Measurements from ENCODE around the gene CBX1.
A peak's percentile ranks its signal among the peaks of the same experiment; 100 is the strongest.
"Not testable (repeated sequence)": the region's sequence is repeated elsewhere in the genome, so short reads cannot be mapped to it uniquely, and the experiment has no call there.

Gene CBX1

DNA sequence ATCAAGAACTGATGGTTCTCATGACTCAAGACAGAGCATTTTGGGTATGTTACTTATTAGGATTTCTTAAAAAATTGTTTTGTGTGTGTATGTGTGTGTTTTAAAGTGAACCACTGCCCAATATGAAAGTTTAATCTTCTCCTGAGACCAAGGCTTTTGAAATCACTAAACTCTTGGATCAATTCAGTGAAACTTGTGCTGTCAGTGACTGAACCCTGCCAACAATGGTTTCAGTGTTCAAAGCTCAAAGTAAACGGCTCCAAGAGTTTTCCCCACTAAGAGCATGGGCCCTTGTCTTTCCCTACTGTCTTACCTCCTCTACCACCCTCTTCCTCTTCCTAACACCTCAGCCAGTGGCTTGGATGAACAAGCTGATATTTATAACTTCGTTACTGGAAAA lies 31.1 kb downstream of the CBX1 start:
- no peak for DNase-seq

DNA sequence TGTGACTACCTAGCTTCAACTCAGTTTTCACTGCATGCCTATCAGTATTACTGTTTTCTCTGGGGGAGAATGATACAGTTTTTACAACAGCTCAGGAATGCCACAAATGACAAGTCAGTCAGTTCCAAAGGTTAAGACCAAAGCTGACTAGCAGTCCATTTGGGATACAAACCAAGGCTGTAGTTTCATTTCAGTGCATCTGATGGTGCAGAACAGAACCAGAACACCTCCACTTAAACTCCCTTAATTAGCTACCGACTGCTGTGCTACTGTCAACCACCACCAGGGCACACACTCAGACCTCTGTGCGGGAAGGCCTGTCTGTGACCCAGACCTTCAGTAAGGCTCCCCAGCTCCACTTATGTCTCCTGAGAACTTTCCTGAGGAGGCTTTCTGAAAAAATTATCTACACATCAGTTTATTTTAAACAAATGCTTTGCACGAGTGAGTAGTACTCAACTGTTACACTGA lies 32.8 kb downstream of the CBX1 start:
- no peak for DNase-seq

DNA sequence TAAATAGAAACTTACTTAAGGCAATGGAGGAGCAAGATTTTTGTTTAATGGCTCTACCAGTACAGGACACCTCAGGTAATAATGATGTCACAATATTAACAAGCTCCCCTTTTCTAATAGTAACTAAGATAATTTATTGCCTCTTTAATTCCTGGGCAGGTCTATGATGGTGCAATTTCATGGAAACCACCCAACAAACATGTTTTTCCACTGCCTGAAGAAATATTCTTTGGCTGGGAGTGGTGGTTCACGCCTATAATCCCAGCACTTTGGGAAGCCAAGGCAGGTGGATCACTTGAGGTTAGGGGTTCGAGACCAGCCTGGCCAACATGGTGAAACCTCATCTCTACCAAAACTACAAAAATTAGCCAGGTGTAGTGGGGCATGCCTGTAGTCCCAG lies 33.5 kb downstream of the CBX1 start:
- DNase-seq, result not testable (repeated sequence)

DNA sequence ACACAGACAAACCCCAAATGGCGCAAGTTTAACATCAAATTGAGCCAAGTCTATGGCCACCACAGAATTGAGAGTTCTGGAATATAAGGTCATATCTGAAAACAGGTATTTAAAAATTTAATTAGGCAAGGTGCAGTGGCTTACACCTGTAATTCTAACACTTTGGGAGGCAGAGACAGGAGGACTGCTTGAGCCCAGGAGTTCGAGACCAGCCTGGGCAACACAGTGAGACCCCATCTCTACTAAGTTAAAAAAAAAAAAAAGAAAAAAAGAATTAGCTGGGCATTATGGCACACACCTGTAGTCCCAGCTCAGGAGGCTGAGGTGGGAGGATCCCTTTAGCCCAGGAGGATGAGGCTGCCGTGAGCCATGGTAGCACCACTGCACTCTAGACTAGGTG lies 34.0 kb downstream of the CBX1 start:
- DNase-seq, result no peak

DNA sequence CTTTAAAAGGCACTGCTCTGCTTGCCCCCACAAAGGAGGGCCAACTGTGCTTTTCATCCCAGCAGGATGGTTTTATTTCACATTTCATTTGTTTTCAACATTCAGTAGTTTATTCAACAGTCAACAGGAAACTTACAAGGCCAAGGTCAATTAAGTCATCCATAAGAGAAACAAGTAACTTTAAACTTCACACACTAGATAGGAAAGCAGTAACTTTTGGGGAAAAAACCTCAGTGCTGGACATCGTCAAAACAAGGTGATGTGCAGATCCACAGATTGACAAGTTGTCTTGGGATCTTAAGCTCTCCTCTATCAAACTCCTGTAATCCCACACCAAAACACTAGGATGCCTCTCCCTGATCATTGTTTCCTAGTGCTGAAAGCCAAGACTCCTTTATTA lies 34.6 kb downstream of the CBX1 start:
- DNase-seq, result no peak

DNA sequence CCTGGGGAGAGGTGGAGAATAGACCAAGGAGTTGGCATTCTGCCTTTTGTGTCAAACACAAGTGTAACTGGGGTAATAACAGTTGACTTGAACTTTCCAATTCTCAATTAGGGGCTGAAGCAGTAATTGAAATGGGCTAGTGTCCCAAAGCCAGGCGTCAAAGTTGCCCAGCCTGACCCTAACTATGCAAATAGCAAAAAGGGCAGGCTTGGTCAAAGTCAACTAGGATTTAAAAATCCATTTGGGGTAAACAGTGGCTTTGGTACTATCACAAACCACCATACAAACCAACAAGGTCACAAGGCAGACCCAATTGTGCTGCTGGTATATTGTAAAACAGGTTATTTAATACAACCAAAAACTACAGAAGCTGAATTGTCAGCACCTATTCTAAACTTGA lies 35.1 kb downstream of the CBX1 start:
- no peak for DNase-seq

DNA sequence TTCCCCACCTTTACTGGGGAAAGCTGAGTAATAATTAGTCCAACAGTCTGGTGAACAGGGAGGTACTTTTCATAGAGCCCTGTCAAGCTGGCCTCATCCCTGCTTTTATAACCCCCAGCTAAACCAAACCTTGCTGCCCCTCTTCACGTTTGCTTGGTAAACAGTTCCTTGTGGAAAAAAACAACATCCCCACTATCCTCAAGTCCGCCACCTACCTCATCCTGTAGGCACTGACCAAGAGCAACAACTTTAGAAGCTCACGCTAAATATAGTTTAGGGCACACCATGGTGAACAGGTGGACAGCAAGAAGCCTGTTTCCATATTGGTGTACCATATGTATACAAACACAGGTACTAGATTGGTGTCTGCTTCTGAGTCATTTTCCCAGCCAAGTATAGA lies 36.6 kb downstream of the CBX1 start:
- DNase-seq, result no peak

DNA sequence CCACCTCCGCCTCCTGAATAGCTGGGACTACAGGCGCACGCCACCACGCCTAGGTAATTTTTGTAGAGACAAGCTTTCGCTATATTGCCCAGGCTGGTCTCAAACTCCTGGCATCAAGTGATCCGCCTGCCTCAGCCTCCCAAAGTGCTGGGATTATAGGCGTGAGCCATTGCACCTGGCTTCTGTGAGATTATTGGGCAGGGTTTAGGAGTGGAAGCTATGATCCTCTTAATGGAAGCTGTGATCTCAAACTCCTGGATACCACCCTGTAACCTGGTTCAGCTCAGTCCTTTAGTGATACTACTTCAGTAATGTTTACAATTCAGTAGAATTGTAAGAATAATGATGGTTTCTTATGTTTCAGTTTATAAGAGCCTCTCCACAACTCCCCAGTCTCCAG lies 39.0 kb downstream of the CBX1 start:
- no peak for DNase-seq

DNA sequence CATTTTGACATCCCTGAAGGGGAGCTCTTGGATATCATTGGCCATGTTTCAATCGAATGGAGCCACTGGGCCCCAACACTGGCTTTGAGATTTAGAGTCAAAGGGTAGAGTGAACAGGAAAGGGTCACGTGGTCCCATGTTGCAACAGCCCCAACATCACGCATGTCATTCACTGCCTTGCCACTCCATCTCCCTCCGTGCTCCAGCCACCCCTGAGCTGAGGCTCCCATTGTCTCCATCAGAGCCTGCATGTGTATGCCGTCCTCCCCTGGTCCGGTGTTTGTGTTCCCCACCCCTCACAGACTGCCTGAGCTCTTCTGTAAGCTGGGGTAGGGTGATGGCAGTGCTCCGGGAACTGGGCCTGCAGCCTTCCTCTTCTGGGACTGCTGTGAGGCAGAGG lies 41.0 kb downstream of the CBX1 start:
- no peak for DNase-seq

DNA sequence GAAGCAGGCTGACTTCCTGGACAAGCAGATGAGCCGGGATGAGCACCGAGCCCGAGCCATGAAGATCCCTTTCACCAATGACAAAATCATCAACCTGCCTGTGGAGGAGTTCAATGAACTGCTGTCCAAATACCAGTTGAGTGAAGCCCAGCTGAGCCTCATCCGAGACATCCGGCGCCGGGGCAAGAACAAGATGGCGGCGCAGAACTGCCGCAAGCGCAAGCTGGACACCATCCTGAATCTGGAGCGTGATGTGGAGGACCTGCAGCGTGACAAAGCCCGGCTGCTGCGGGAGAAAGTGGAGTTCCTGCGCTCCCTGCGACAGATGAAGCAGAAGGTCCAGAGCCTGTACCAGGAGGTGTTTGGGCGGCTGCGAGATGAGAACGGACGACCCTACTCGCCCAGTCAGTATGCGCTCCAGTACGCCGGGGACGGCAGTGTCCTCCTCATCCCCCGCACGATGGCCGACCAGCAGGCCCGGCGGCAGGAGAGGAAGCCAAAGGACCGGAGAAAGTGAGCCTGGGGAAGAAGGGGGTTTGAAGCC lies 42.1 kb downstream of the CBX1 start:
- DNase-seq, result no peak

DNA sequence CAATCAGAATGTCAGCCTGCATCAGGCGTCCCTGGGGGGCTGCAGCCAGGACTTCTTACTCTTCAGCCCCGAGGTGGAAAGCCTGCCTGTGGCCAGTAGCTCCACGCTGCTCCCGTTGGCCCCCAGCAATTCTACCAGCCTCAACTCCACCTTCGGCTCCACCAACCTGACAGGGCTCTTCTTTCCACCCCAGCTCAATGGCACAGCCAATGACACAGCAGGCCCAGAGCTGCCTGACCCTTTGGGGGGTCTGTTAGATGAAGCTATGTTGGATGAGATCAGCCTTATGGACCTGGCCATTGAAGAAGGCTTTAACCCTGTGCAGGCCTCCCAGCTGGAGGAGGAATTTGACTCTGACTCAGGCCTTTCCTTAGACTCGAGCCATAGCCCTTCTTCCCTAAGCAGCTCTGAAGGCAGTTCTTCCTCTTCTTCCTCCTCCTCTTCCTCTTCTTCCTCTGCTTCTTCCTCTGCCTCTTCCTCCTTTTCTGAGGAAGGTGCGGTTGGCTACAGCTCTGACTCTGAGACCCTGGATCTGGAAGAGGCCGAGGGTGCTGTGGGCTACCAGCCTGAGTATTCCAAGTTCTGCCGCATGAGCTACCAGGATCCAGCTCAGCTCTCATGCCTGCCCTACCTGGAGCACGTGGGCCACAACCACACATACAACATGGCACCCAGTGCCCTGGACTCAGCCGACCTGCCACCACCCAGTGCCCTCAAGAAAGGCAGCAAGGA lies 42.7 kb downstream of the CBX1 start:
- DNase-seq, result no peak

DNA sequence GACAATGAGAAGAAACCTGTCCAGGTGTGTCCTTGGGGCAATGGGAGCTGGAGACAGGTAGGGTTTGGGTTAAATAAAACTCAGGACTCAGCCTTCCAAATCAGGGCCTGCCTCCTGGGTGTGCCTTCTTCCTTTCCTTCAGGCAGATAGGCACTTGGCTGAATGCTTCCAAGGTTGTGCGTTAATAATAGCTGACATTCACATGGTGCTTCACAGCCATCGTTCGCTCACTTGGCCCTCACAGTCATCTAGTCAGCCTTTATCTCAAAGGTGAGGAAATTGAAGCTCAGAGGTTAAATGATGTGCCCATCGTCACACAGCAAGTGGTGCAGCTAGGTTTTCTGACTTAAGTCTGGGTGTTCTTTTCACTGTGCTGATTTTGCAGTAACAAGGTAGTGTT lies 43.7 kb downstream of the CBX1 start:
- no peak for DNase-seq

DNA sequence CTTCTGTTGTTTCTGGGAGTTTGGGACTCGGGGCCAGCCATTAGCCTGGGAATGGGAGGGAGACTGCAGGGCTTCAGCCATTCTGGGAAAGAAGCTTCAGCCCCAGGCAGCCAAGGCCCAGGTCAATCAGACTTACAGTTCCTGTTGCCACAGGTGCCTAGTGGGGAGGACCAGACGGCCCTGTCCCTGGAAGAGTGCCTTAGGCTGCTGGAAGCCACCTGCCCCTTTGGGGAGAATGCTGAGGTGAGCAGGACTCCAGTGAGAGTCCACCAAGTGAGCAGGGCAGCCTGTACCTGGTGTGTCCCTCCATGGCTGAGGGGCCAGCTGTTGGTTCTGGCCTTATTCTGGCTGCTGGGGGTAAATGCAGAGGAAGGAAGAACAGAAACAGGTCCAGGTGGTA lies 44.4 kb downstream of the CBX1 start:
- DNase-seq, result no peak

DNA sequence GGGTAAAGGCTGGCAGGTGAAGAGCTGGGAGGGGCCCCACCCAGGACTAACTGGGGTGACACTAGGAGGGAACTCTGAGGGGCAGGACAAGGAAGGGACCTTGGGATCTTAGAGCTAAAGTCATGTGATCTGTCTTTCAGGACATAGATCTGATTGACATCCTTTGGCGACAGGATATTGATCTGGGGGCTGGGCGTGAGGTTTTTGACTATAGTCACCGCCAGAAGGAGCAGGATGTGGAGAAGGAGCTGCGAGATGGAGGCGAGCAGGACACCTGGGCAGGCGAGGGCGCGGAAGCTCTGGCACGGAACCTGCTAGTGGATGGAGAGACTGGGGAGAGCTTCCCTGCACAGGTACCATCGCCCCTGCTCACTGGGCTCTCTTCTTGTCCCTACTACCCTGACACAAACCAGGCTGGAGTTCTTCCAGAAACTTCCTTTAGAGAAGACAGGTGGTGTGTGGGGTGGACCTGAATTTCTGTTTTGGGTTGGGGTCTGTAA lies 45.0 kb downstream of the CBX1 start:
- DNase-seq, result no peak

DNA sequence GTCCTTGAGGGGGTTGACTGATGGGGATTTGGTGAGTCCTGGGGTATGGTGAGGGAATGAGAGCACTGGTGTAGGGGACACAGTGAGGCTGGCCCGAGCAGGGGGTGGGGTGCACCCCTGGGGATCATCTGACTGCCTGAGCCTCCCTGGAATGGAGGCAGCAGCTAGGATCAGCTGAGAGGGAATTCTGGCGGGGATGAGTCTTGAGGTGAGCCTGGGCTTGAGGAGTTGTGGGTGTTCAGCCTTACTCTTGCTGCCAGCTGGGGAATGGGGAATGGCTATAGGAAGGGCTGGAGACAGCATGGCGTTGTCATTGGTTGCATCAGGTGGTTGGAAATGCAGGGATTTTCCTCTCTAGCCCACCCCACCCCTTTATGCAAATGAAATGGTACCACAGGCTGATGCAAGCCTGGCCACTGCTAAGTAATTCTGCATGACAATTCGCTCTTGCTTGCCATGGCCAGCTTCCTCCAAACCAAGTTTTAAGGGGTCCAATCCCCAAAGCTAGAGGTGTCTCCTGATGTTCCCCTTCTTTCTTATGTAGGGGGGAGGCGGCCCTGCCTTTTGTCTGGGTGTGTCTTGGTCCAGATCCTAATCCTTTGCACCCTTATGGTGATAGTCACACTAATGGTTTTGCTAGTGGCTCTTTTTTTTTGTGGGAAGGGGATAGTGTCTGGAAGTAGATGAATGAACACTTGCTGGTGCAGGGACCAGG lies 45.6 kb downstream of the CBX1 start:
- peak; percentile 70 for DNase-seq

DNA sequence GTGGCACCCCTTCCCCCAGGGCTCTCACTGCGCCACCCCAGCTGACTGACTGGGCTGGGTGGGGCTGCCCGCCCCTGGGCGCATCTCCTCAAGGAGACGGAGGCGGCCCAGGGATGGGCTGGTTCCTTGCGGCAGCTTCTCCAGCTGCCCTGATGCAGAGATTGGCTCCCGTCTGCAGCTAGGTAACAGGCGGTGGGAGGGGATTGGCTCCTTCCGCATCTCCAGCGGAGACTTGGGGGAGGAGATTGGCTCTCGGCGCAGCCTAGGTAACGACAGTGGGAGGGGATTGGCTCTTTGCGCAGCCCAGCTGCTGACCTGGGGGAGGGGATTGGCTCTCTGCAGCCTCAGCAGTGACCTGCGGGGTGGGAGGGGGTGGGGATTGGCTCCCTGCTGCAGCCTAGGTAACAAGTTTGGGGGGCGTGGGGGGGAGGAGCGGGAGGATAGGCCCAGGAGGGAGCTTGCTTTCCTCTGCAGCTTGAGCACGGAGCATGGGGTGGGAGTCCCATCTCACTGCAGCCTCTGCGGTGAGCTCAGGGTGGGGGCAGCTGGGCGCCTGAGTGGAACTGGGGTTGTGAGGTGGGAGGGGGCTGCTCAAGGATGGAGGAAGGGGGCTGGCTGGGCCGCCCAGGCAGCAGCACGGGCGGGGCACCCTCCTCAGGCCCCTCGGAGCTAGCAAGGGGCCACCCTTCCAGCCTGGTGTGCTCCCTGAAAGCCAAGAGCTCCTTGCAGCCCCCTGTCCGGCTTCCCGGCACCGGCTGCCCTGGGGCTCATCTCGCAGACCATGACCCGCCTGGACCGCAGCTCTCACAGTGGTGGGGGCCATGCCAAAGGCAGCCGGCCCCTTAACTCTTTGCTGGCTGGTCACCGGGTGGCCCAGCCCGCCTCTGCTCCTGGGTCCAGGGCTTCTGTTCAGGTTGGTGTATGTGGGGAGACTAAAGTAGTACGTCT lies 46.8 kb downstream of the CBX1 start:
- DNase-seq, result no peak

DNA sequence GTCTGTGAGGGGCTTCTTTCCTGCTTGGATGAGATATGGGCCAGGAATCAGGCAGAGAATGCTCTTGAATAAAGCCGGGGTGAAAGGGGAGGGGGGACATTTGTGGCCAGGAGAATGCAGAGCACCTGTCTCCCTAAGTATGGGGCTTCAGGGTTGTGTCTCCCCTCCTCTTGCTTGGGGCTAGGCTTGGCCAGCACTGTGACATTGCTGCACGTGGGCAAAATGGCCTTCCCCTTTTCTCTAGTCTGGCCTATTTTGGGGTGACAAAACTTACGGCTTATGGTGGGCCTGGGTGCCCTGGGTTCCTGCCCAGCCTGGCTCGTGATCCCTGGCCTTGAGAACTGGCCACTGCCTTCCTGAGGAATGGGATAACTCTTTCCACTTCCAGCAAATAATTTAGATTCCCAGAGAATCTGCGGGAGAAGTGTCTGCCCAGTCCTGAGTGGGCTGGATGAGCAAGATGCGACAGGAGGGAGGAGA lies 47.5 kb downstream of the CBX1 start:
- DNase-seq, result no peak

DNA sequence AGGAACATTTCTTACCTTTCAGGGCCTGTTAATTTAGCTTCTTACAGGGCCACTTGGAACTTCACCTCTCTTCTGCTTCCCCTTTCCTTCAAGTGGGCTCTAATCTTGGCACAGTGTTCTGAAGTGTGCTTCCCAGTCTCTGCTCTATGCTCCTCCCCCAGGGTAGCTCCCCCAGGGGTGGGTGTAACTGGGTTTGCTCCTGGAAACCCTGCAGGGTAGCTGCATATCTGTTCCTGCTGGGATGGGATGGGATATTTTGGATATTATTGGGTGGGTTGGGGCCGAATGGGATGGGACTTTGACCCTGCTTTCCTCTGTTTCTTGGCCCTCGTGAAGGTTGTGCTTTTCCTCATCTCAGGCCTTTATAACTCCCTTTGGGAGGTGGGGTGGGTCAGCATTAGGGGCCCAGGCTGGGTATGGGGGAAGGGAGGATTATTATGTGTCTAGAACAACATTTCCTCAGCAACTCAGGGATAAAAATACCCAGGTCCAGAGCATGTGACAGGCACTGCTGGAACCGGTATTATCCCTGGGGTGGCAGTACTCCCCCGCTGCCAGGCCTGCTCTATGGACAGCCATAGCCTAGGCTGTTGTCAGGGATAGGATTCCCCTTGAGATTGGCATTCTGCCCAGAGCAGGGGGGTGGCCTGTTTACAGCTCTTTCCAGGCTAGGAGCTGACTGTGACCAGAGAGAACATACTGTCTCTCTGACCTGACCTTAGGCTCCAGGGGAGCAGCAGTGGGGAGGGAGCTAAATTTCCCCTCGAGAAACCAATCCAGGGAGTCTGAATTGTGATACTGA lies 48.1 kb downstream of the CBX1 start:
- no peak for DNase-seq

DNA sequence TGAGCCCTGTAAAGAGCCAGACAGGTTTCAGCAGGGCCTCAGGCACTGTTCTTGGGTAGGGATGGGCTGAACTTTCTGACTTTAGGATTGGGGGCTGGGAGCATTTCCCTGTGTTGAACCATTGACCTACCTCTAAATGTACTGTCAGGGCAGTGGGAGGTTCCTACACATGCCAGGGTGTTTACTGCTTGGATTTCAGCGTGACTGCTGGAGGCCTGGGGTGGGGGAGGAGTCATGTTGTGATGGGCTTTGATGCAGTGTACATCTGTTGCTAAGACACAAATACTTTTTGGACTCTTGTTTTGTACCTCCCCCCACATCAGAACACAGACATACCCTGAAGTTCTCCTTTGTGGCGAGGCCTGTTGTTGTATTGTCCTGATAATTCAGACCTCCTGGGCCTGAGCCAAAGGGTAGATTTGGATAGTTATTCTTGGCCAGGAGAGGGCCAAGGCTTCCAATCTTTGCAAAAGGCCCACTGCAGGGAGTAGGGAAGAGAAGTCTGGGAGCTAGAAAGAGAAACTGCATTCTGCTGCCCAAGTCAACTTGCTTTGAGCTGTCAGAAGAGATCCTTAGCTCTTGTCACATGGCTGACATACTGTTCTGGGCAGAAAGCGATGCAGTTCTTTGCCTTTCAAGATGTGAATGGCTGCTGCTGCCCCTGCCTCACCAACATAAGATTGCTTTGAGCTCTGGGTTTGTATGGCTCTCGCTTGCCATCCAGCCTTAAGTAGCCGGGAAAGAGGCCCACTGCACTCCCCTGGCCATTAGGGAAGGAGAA lies 49.4 kb downstream of the CBX1 start:
- no peak for DNase-seq

DNA sequence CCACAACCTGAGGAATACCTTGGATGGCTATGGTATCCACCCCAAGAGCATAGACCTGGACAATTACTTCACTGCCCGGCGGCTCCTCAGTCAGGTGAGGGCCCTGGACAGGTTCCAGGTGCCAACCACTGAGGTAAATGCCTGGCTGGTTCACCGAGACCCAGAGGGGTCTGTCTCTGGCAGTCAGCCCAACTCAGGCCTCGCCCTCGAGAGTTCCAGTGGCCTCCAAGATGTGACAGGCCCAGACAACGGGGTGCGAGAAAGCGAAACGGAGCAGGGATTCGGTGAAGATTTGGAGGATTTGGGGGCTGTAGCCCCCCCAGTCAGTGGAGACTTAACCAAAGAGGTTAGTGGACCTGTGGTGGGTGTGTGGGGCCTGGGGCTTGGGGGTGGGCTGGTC lies 50.0 kb downstream of the CBX1 start:
- no peak for DNase-seq

Measured in activated CD8-positive, alpha-beta memory T cell treated with anti-CD3 and anti-CD28 coated beads for 24 hours (primary cell).